ENCODE results near the gene TAF3.
"Not testable (repeated sequence)": the region's sequence is repeated elsewhere in the genome, so short reads cannot be mapped to it uniquely, and the experiment has no call there.

Gene TAF3

GRCh38 chr10:7968510-7969112 lies 150.3 kb downstream of the TAF3 start:
- DNase-seq (ENCODE audit: low read depth), result no peak

- DNase-seq (ENCODE audit: low read depth), result no peak
Measured at GRCh38 chr10:7969623-7970022, 151.3 kb downstream of the TAF3 start.

- no peak for DNase-seq (ENCODE audit: low read depth)
Measured at GRCh38 chr10:7971949-7972348, 153.6 kb downstream of the TAF3 start.

GRCh38 chr10:7972367-7972766 lies 154.1 kb downstream of the TAF3 start:
- DNase-seq (ENCODE audit: low read depth), result no peak

GRCh38 chr10:7980196-7980595 lies 161.9 kb downstream of the TAF3 start:
- no peak for DNase-seq (ENCODE audit: low read depth)

- no peak for DNase-seq (ENCODE audit: low read depth)
Measured at GRCh38 chr10:7982727-7983126, 164.4 kb downstream of the TAF3 start.

GRCh38 chr10:7984325-7984724 lies 166.0 kb downstream of the TAF3 start:
- no peak for DNase-seq (ENCODE audit: low read depth)

GRCh38 chr10:7984896-7985295 lies 166.6 kb downstream of the TAF3 start:
- no peak for DNase-seq (ENCODE audit: low read depth)

- DNase-seq (ENCODE audit: low read depth), result no peak
Measured at GRCh38 chr10:7986851-7987250, 168.5 kb downstream of the TAF3 start.

- no peak for DNase-seq (ENCODE audit: low read depth)
Measured at GRCh38 chr10:7988989-7989388, 170.7 kb downstream of the TAF3 start.

- DNase-seq (ENCODE audit: low read depth), result no peak
Measured at GRCh38 chr10:7998831-7999230, 180.5 kb downstream of the TAF3 start.

- no peak for DNase-seq (ENCODE audit: low read depth)
Measured at GRCh38 chr10:8004469-8005000, 186.2 kb downstream of the TAF3 start.

- DNase-seq (ENCODE audit: low read depth), result no peak
Measured at GRCh38 chr10:8006274-8006999, 188.1 kb downstream of the TAF3 start.

GRCh38 chr10:8009031-8009430 lies 190.7 kb downstream of the TAF3 start:
- no peak for DNase-seq (ENCODE audit: low read depth)

GRCh38 chr10:8013006-8013405 lies 194.7 kb downstream of the TAF3 start:
- no peak for DNase-seq (ENCODE audit: low read depth)

GRCh38 chr10:8013619-8014018 lies 195.3 kb downstream of the TAF3 start:
- no peak for DNase-seq (ENCODE audit: low read depth)

GRCh38 chr10:8014649-8015048 lies 196.3 kb downstream of the TAF3 start:
- no peak for DNase-seq (ENCODE audit: low read depth)

- DNase-seq (ENCODE audit: low read depth), result no peak
Measured at GRCh38 chr10:8017277-8017676, 199.0 kb downstream of the TAF3 start.

GRCh38 chr10:8023321-8023720 lies 205.0 kb downstream of the TAF3 start:
- DNase-seq (ENCODE audit: low read depth), result no peak

GRCh38 chr10:8023851-8024250 lies 205.5 kb downstream of the TAF3 start:
- no peak for DNase-seq (ENCODE audit: low read depth)

GRCh38 chr10:8026349-8027259 lies 208.3 kb downstream of the TAF3 start:
- DNase-seq (ENCODE audit: low read depth), result no peak

- DNase-seq (ENCODE audit: low read depth), result not testable (repeated sequence)
Measured at GRCh38 chr10:8031211-8031610, 212.9 kb downstream of the TAF3 start.

- no peak for DNase-seq (ENCODE audit: low read depth)
Measured at GRCh38 chr10:8032558-8032957, 214.3 kb downstream of the TAF3 start.

Measured in GM04504 (cell line).